ENCODE measurements around the gene LIM2. TPM values are rescaled to one million over a fixed set of nuclear protein-coding genes. Genes with fewer than 3 reads are reported as not detected.

The LIM2 gene, protein sequence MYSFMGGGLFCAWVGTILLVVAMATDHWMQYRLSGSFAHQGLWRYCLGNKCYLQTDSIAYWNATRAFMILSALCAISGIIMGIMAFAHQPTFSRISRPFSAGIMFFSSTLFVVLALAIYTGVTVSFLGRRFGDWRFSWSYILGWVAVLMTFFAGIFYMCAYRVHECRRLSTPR
- 0.26 and 3.2 TPM in 2 replicates for total RNA-seq (ENCODE audit: low replicate concordance)

DNA sequence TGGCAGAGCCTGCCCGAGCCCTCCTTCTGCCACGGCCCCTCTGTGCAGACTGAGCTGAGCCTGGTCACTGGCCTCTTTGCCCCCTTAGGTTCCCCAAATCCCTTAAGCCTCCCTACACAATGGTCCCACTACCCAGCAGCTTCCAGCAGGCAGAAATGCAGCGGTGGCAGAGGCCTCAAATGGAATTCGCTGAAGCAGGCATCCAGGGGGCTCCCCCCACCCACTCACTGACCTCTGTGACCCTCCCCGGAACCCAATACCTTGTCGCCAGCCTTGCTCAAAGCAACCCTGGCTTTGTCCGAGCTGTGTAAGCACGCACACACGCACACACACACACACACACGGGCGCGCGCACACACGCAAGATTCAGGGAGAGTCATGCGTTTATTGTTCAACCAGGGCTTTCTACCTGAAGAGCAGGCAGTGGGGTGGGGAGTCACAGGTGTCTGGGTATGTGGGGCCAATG lies at the start of gene LIM2:
Gene LIM2, minus strand, starts transcription at position 51 of the 466 bp plus-strand sequence. CDS start 531 bp downstream, outside the sequence.
- H4K20me1 ChIP-seq (ENCODE audit: low read depth): no peaks in the 10 kb centered on the region
- peak; percentile 82 for DNase-seq (ENCODE audit: low spot score)
- no peak within 1 kb of the TSS for H3K4me3 ChIP-seq
- peak within 1 kb of the TSS; percentile 34 for H2AFZ ChIP-seq (replicated peaks)
- peaks cover 26% of the 10 kb centered on the region for H3K4me1 ChIP-seq
- H3K4me3 Mint-ChIP-seq: peak within 1 kb of the TSS; percentile 30
- peaks cover 4% of the 10 kb centered on the region for H3K27me3 Mint-ChIP-seq (ENCODE audit: insufficient read depth, low read depth)
- H3K9ac ChIP-seq: no peak within 1 kb of the TSS
- peak within 1 kb of the TSS; percentile 67 for H3K4me2 ChIP-seq
- H3K9me3 Mint-ChIP-seq: no peaks in the 10 kb centered on the region
- peak within 1 kb of the TSS; percentile 76 for H3K27ac Mint-ChIP-seq
- no peaks in the 10 kb centered on the region for H3K27me3 ChIP-seq
- no peaks in the 10 kb centered on the region for H3K9me3 ChIP-seq (ENCODE audit: low read depth)
- no peaks in the 10 kb centered on the region for H3K36me3 Mint-ChIP-seq
- TF ChIP-seq, protein P1, sequence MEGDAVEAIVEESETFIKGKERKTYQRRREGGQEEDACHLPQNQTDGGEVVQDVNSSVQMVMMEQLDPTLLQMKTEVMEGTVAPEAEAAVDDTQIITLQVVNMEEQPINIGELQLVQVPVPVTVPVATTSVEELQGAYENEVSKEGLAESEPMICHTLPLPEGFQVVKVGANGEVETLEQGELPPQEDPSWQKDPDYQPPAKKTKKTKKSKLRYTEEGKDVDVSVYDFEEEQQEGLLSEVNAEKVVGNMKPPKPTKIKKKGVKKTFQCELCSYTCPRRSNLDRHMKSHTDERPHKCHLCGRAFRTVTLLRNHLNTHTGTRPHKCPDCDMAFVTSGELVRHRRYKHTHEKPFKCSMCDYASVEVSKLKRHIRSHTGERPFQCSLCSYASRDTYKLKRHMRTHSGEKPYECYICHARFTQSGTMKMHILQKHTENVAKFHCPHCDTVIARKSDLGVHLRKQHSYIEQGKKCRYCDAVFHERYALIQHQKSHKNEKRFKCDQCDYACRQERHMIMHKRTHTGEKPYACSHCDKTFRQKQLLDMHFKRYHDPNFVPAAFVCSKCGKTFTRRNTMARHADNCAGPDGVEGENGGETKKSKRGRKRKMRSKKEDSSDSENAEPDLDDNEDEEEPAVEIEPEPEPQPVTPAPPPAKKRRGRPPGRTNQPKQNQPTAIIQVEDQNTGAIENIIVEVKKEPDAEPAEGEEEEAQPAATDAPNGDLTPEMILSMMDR (IDR thresholded peaks at IDR 0.05): no peak
- TF ChIP-seq EZH2phosphoT487 (IDR thresholded peaks at IDR 0.05): no peak
- no peak for TF ChIP-seq EZH2 (IDR thresholded peaks at IDR 0.05)
- H3F3A ChIP-seq (ENCODE audit: low read depth): peaks cover 8% of the 10 kb centered on the region
- H3K27ac ChIP-seq: peak within 1 kb of the TSS; percentile 53
- H3K4me1 Mint-ChIP-seq: peaks cover 20% of the 10 kb centered on the region
- H3K36me3 ChIP-seq: no peaks in the 10 kb centered on the region
- no peaks in the 10 kb centered on the region for H3K79me2 ChIP-seq (ENCODE audit: low read depth)

DNA sequence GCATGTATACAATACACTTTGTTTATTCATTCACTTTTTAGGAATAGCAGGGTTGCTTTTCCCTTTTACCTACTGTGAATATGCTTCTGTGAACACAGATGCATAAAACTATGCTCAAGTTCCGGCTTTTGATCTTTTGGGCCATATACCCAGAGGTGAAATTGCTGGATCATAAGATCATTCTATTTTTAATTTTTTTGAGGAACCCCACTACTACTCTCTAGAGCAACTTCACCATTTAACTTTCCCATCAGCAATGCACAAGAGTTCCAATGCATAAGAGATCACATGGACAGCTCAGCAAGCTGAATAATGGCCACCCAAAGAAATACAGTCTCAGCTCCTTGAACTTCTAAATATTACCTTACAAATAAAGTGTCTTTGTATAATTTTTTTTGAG lies 46.7 kb upstream of the LIM2 start:
- Histone ChIP-seq H3K27ac (no peak overlapping the region), H3K9ac (no peak overlapping the region), H3K27me3 (peaks cover 7% of the 10 kb centered on the region), H3K36me3 (no peaks in the 10 kb centered on the region), H3K4me2 (no peak overlapping the region), H2AFZ (replicated peaks) (no peak overlapping the region), H3K4me1 (no peaks in the 10 kb centered on the region), H3K4me3 (no peak overlapping the region), H3K79me2 (ENCODE audit: low read depth) (no peaks in the 10 kb centered on the region), H3K9me3 (ENCODE audit: low read depth) (no peaks in the 10 kb centered on the region), H4K20me1 (ENCODE audit: low read depth) (no peaks in the 10 kb centered on the region), H3F3A (ENCODE audit: low read depth) (no peaks in the 10 kb centered on the region)
- Mint-ChIP-seq H3K4me1 (no peaks in the 10 kb centered on the region), H3K27me3 (ENCODE audit: insufficient read depth, low read depth) (peaks cover 8% of the 10 kb centered on the region), H3K9me3 (no peaks in the 10 kb centered on the region), H3K36me3 (no peaks in the 10 kb centered on the region), H3K27ac (no peak overlapping the region), H3K4me3 (no peak overlapping the region)
- TF ChIP-seq EZH2phosphoT487 (IDR thresholded peaks at IDR 0.05) (no peak), EZH2 (IDR thresholded peaks at IDR 0.05) (no peak)
- TF ChIP-seq, protein P1 (IDR thresholded peaks at IDR 0.05): no peak
- DNase-seq (ENCODE audit: low spot score): no peak

DNA sequence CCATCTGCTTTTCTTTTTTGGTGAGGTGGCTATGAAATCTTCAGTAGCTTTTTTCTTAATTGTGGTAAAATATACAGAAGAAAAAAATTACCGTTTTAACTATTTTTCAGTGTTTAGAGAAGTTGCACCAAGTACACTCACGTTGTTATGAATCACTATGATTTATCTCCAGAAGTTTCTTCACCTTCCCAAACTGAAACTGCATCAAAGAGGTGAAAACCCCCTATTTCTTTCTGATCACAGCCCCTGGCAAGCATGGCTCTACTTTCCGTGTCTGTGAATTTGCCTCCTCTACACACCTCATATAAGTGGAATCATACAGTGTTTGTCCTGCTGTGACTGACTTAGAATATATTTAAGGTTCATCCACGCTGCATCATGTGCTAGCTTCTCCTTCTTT lies 45.3 kb upstream of the LIM2 start:
- no peaks in the 10 kb centered on the region for H3K36me3 Mint-ChIP-seq
- H3K4me1 Mint-ChIP-seq: no peaks in the 10 kb centered on the region
- peaks cover 4% of the 10 kb centered on the region for H3K27me3 Mint-ChIP-seq (ENCODE audit: insufficient read depth, low read depth)

More for the DNA sequence above, 45.3 kb upstream of the LIM2 start:
- Histone ChIP-seq H3K4me2 (no peak overlapping the region), H3K4me3 (no peak overlapping the region), H2AFZ (replicated peaks) (no peak overlapping the region), H3K27ac (no peak overlapping the region), H3K79me2 (ENCODE audit: low read depth) (no peaks in the 10 kb centered on the region), H3F3A (ENCODE audit: low read depth) (no peaks in the 10 kb centered on the region), H3K9ac (no peak overlapping the region), H3K27me3 (peaks cover 13% of the 10 kb centered on the region), H3K9me3 (ENCODE audit: low read depth) (no peaks in the 10 kb centered on the region), H3K36me3 (no peaks in the 10 kb centered on the region), H4K20me1 (ENCODE audit: low read depth) (no peaks in the 10 kb centered on the region), H3K4me1 (no peaks in the 10 kb centered on the region)
- no peak overlapping the region for H3K4me3 Mint-ChIP-seq
- H3K9me3 Mint-ChIP-seq: no peaks in the 10 kb centered on the region
- no peak for TF ChIP-seq EZH2phosphoT487 (IDR thresholded peaks at IDR 0.05)
- TF ChIP-seq EZH2 (IDR thresholded peaks at IDR 0.05): no peak
- TF ChIP-seq, protein P1 (IDR thresholded peaks at IDR 0.05): no peak
- no peak overlapping the region for H3K27ac Mint-ChIP-seq
- DNase-seq (ENCODE audit: low spot score): no peak
